DOHH2 (cell line): ENCODE results near the gene RNF144A.

Source experiments
- CTCF ChIP-seq: fragments of 200-600 bp; sonication (generic); IDR thresholded peaks from one replicate; pipeline ENCODE4 v1.5.1; 2014; ENCODE audit warnings: antibody characterized with exemption, mild to moderate bottlenecking, low read depth, low read length; ENCODE audit not compliant: poor library complexity, severe bottlenecking
- EZH2phosphoT487 ChIP-seq: fragments of 200-600 bp; sonication (generic); IDR thresholded peaks from 2 replicates; pipeline ENCODE4 v1.6.1; 2017; ENCODE audit warnings: borderline replicate concordance, mild to moderate bottlenecking, antibody characterized with exemption, low read length, moderate library complexity, mixed read lengths

DNA sequence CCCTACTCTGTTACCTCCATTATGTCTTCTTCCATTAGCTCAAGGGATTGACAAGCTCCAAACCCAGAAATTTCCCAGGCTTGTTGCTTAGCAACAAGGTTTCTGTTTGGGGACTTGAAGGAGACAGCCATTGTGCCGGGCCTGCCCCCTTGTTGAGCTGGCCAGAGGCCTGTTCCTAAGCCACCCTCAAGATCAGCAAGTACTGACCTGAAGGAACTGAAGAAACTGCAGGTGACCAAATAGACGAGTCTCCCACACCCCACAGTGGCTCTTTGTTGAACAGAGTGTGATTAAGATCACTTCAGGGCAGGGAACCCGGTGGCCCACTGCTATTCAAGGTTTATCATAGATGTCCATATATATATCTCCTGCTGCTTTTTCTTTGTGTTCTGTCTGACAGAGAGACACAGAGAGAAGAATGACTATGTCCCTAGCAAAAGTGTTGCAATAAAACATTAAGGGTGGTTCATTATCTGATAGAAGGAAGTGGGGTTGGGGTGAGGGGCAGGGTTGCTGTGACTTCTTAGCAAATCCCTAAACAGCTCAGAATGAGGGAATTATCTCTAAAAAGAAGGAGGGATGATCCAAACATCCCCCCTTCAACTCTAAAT lies 69.2 kb downstream of the RNF144A start:
- TF ChIP-seq CTCF (no peak), EZH2phosphoT487 (no peak)
